ENCODE measurements around the gene KLHDC7B.
"Not testable (repeated sequence)": the region's sequence is repeated elsewhere in the genome, so short reads cannot be mapped to it uniquely, and the experiment has no call there.

Gene KLHDC7B

GRCh38 chr22:50517495-50518260, 28.0 kb upstream of the KLHDC7B start:
- no peak for DNase-seq (ENCODE audit: low read depth, low spot score)

- no peak for DNase-seq (ENCODE audit: low read depth, low spot score)
Measured at GRCh38 chr22:50518606-50519005, 27.1 kb upstream of the KLHDC7B start.

- DNase-seq (ENCODE audit: low read depth, low spot score), result no peak
Measured at GRCh38 chr22:50519151-50519550, 26.5 kb upstream of the KLHDC7B start.

- DNase-seq (ENCODE audit: low read depth, low spot score), result not testable (repeated sequence)
Measured at GRCh38 chr22:50520184-50520583, 25.5 kb upstream of the KLHDC7B start.

- DNase-seq (ENCODE audit: low read depth, low spot score), result no peak
Measured at GRCh38 chr22:50520826-50521453, 24.8 kb upstream of the KLHDC7B start.

GRCh38 chr22:50521710-50522109, 24.0 kb upstream of the KLHDC7B start:
- no peak for DNase-seq (ENCODE audit: low read depth, low spot score)

- no peak for DNase-seq (ENCODE audit: low read depth, low spot score)
Measured at GRCh38 chr22:50522208-50522805, 23.4 kb upstream of the KLHDC7B start.

GRCh38 chr22:50522806-50523438, 22.8 kb upstream of the KLHDC7B start:
- DNase-seq (ENCODE audit: low read depth, low spot score), result no peak

- no peak for DNase-seq (ENCODE audit: low read depth, low spot score)
Measured at GRCh38 chr22:50523458-50523805, 22.3 kb upstream of the KLHDC7B start.

- DNase-seq (ENCODE audit: low read depth, low spot score), result no peak
Measured at GRCh38 chr22:50523806-50524675, 21.7 kb upstream of the KLHDC7B start.

- DNase-seq (ENCODE audit: low read depth, low spot score), result no peak
Measured at GRCh38 chr22:50524676-50525103, 21.0 kb upstream of the KLHDC7B start.

- peak; percentile 93 for DNase-seq (ENCODE audit: low read depth, low spot score)
Measured at GRCh38 chr22:50525104-50525857, 20.4 kb upstream of the KLHDC7B start, which contains the start of gene SCO2. Gene SCO2, minus strand, starts transcription at chr22:50525598. Its CDS starts 1,187 bp downstream, at chr22:50524411.

- DNase-seq (ENCODE audit: low read depth, low spot score), result no peak
Measured at GRCh38 chr22:50525858-50526107, 19.9 kb upstream of the KLHDC7B start.

GRCh38 chr22:50526108-50526833, 19.4 kb upstream of the KLHDC7B start:
- DNase-seq (ENCODE audit: low read depth, low spot score), result peak; percentile 56

- DNase-seq (ENCODE audit: low read depth, low spot score), result no peak
Measured at GRCh38 chr22:50526834-50527801, 18.6 kb upstream of the KLHDC7B start.

GRCh38 chr22:50527921-50528681, 17.6 kb upstream of the KLHDC7B start:
- no peak for DNase-seq (ENCODE audit: low read depth, low spot score)

- DNase-seq (ENCODE audit: low read depth, low spot score), result no peak
Measured at GRCh38 chr22:50528682-50529415, 16.9 kb upstream of the KLHDC7B start.

Measured in activated CD4-positive, CD25-positive, alpha-beta regulatory T cell treated with anti-CD3 and anti-CD28 coated beads, Interleukin-2, amount 50 U/mL, for 16 hours (primary cell).